Hippocampal formation (tissue), 2 donors: Measurements from ENCODE around the gene SLC1A1.

Experiments used
- DNase-seq, 2 donors: peaks; one replicate each; lab custom pipeline; 2025; lab: John Stamatoyannopoulos, UW

The SLC1A1 gene

DNA sequence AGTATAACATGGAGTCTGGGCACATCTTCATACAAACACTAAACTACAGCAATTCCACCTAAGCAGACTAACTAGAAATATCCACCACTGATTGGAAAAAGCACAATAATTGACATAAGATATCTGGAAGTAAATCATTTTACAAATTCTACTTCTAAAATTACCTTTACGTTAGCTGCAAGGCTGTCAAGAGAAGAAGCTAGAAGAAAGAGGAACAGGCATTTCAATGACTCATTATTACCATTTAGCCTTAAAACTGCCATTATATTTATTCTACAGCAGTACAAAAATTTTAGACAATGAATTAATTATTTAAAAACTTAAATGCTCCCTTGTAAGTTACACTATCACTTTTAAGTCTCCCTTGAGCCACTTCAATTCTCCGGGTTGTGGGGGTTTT lies 128.4 kb downstream of the SLC1A1 start:
- no peak for DNase-seq

DNA sequence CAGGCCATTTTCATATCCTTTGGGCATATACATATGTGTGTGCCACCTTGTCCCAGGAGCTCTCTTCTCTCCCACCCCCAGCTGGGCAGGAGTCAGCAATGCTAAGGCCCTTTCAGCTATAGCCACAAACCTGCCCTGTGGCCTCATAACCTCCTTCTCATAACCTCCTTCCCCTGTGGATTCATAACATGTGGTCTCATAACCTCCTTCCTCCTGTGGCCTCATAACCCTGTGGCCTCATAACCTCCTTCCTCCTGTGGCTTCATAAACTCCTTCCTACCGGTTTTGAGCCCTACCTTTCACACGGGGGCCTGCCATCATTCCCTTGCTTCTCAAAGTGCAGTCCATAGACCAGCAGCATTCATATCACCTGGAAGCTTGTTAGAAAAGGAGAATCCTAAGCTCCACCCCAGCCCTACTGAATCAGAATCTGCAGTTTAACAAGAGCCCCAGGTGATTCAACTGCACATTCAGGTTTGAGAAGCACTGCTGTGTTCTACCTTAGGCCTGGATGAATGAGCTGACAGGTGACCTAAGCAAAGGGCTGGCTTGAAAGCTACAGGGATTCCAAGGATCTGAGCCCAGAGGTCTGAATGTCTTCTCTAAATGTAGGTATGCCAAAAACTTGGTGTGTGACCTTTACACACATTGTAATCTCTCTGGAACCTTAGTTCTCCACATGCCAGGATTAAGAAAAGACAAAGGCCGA lies 129.9 kb downstream of the SLC1A1 start:
- DNase-seq, result no peak

- no peak for DNase-seq
These were observed 130.8 kb downstream of the SLC1A1 start for GRCh38 chr9:4620881-4621555.

DNA sequence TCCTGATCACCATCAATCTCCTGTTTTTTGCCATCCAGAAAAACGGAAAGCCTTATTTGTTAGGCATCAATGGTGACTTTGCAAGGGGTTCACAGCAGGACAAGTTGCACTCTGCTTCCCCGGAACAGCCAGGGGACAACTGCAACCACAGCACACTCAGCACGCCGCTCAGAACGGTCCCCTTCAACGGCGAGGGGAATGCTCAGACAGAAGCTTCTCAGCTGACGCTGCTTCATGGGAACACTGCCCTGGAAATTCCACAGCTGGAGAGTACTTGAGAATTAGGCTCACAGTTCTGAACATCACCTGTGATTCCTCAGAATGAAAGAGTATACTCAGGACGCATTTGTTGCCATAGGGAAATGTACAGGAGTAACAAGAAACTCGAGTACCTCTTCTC lies 131.7 kb downstream of the SLC1A1 start:
- no peak for DNase-seq

DNA sequence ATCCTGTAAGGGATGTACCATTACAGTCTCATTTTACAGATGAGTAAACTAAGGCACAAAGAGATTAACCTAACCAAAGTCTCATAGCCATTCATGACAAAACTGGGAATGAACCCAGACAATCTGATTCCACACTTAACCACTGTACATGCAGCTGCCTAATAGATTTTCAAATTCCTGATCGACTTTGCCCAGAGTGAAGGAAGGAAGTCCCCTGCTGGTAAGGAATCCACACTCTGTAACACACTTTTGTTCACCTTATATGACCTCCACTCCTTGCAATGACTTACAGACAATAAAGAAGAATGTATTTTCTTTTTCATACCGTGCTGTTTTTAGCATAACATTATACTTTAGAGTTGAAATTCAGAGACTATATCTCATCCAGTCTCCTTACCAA lies 140.6 kb downstream of the SLC1A1 start:
- no peak for DNase-seq
